Measurements from ENCODE around the gene SMTNL1. TPM values are rescaled to one million over a fixed set of nuclear protein-coding genes. Genes with fewer than 3 reads are reported as not detected.

The SMTNL1 gene, protein sequence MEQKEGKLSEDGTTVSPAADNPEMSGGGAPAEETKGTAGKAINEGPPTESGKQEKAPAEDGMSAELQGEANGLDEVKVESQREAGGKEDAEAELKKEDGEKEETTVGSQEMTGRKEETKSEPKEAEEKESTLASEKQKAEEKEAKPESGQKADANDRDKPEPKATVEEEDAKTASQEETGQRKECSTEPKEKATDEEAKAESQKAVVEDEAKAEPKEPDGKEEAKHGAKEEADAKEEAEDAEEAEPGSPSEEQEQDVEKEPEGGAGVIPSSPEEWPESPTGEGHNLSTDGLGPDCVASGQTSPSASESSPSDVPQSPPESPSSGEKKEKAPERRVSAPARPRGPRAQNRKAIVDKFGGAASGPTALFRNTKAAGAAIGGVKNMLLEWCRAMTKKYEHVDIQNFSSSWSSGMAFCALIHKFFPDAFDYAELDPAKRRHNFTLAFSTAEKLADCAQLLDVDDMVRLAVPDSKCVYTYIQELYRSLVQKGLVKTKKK
- total RNA-seq, result not detected
- under 1 TPM; 0.28 to 0.44 TPM for polyA plus RNA-seq
- total RNA-seq, result not detected

DNA sequence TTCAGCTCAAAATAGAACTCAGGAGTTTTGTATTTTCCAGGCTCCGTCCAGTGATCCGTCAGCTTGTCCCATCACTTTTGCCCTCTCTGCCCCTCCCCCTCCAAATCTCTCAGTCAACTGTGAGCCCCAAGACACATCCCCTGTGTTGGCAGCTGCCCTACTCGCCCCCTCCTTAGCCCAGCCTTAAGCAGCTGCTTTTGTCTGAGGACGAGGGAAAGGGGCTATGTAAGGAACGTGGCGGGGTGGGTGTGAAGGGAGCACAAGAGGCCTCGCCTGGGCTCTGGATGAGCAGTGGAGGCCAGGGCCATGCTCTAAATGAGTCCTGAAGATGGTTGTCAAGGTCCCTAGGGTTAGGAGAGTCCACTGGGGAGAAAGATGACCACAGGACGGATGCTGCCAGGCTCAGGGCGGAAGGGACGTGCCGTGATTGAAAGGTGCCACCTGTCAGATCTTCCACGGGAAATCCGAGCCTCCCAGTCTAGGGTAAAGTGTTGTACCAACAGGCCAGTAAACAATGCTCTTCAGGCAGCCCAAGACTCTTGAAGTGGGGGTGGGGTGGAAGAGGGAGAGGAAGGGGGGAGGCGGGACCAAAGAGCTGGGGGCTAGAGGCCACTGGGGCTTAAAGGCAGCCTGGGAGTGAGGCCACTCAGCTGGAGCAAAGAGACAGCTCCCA is at the start of gene SMTNL1:
TSS of gene SMTNL1 (plus strand) at position 649 of the 673 bp plus-strand sequence. CDS start 5,048 bp downstream, outside the sequence.
- ChIA-PET CTCF (no interaction called here), POLR2A (interaction anchor here (0.6 to 1.4 kb wide), 2 partner anchors 44 to 205 kb away, joined by 3 read pairs; no protein-coding TSS in a partner anchor)
- H3K27me3 ChIP-seq (ENCODE audit: control insufficient read depth in 2 of 2, insufficient read depth in 2 of 2, low read length in 2 of 2), result no peaks in the 10 kb centered on the region
- peaks cover 0 to 5% (median under 1%) of the 10 kb centered on the region in 7 donors for H3K4me1 Mint-ChIP-seq
- no peak within 1 kb of the TSS for H3K27ac ChIP-seq (ENCODE audit: low read depth, low read length)
- no peak within 1 kb of the TSS for H3K4me3 ChIP-seq (ENCODE audit: low read length)
- no peak within 1 kb of the TSS for H3K4me3 Mint-ChIP-seq
- H3K4me1 ChIP-seq (ENCODE audit: control insufficient read depth in 2 of 2, insufficient read depth in 2 of 2, low read length in 2 of 2), result no peaks in the 10 kb centered on the region
- no peak for DNase-seq
- ATAC-seq, result no peak
- H3K27me3 Mint-ChIP-seq, result no peaks in the 10 kb centered on the region
- no peaks in the 10 kb centered on the region for H3K9me3 ChIP-seq (ENCODE audit: control insufficient read depth in 2 of 3, low read length in 3 of 3)
- no peak within 1 kb of the TSS for H3K27ac Mint-ChIP-seq
- H3K36me3 Mint-ChIP-seq, result peaks cover 0 to 14% (median 0%) of the 10 kb centered on the region in 5 donors
- intact Hi-C loops (cut with micrococcal nuclease), result no loop called here
- no peaks in the 10 kb centered on the region for H3K9me3 Mint-ChIP-seq
- H3K36me3 ChIP-seq (ENCODE audit: control insufficient read depth in 2 of 3, insufficient read depth in 3 of 3, low read length in 3 of 3), result peaks cover 0 to 2% (median 0%) of the 10 kb centered on the region in 3 experiments

DNA sequence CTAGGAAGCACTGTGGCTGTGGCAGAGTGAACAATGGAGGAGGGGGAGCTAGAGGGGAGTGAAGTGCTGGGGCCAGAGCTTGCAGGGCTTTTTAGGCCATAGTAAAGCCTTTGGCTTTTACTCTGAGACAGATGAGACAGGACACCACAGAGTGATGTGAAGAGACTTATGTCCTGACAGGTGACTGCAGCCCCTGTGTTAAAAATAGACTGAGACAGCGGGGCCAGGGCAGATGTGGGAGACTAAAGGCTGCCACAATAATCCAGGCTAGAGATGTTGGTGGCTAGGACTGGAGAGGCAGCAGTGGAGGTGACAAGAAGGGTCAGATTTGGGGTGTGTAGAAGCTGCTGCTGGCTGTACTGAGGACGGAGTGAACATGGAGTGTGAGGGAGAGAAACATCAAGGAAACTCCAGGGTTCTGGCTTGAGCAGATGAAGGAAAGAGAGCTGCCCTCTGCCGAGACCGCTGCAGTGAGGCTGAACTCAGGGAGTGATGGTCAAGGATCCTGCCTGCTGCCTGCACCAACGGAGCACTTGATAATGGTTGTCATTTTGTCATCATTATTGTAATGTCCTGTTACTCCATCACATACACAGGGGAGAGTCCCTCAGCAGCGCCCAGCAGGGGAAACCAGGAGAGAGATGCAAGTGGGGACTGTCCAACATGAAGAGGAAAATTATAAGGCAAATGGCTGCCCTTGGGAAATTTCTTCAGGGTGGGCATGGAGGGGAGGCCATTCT is 49.3 kb upstream of the SMTNL1 start:
- Histone ChIP-seq H3K36me3 (ENCODE audit: control insufficient read depth in 2 of 3, insufficient read depth in 3 of 3, low read length in 3 of 3) (peaks cover 0 to 33% (median 0%) of the 10 kb centered on the region in 3 experiments), H3K9me3 (ENCODE audit: control insufficient read depth in 2 of 3, low read length in 3 of 3) (no peaks in the 10 kb centered on the region), H3K27ac (ENCODE audit: low read depth, low read length) (no peak overlapping the region), H3K27me3 (ENCODE audit: control insufficient read depth in 2 of 2, insufficient read depth in 2 of 2, low read length in 2 of 2) (no peaks in the 10 kb centered on the region), H3K4me1 (ENCODE audit: control insufficient read depth in 2 of 2, insufficient read depth in 2 of 2, low read length in 2 of 2) (peaks cover 5 to 7% of the 10 kb centered on the region in 2 donors), H3K4me3 (ENCODE audit: low read length) (no peak overlapping the region)
- DNase-seq (no peak), ATAC-seq (no peak)
- peaks cover 7 to 29% (median 11%) of the 10 kb centered on the region in 5 donors for H3K27me3 Mint-ChIP-seq
- H3K4me3 Mint-ChIP-seq, result no peak overlapping the region
- intact Hi-C loops (cut with micrococcal nuclease), result no loop called here
- H3K9me3 Mint-ChIP-seq, result no peaks in the 10 kb centered on the region
- H3K4me1 Mint-ChIP-seq, result peaks cover 0 to 4% (median 2%) of the 10 kb centered on the region in 7 donors
- peaks cover 2 to 49% (median 45%) of the 10 kb centered on the region in 5 donors for H3K36me3 Mint-ChIP-seq
- ChIA-PET POLR2A (interaction anchor here (1.1 kb wide), 1 partner anchor 31 kb away, joined by 3 read pairs; no protein-coding TSS in a partner anchor), CTCF (interaction anchor here (1.3 to 14.7 kb wide), 2 partner anchors 32 to 40 kb away, joined by 3 to 286 read pairs; partner anchors contain the start of gene TIMM10)
- H3K27ac Mint-ChIP-seq, result no peak overlapping the region

DNA sequence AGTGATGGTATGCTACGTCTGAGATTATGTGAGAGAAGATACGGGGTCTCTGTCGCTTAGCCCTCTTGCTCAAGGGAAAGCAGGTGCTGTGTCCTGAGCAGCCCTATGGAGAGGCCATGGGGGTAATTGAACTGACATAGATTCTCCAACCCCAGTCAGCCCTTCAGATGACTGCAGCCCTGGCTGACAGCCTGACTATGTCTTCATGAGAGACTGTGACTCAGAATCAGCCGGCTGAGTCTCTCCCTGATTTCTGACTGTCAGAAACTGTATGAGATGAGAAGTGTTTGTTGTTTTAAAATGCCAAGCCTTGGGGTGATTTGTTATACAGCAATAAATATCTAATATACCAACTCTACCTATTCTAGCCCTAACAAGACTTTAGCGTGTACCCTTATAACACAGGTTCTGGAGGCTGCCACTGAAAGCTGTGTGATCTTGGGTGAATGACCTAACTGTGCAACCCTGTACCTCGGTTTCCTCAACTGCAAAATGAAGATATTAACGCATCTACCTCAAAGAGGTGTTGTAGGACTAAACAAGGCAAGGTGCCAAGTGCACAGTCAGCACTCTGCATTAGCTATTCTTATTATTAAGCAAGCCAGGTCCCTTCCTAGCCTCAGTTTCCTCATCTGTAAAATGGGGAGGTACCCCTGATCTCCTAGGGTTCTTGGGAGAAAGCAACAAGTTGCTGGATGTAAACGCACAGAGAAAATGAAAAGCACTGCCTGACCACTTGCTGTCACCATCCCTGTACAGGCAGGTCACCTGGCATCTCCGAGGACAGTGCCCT is 46.7 kb upstream of the SMTNL1 start:
- Histone ChIP-seq H3K27ac (ENCODE audit: low read depth, low read length) (no peak overlapping the region), H3K36me3 (ENCODE audit: control insufficient read depth in 2 of 3, insufficient read depth in 3 of 3, low read length in 3 of 3) (peaks cover 0 to 24% (median 0%) of the 10 kb centered on the region in 3 experiments)
- POLR2A ChIA-PET, result interaction anchor here (1.3 kb wide), 1 partner anchor 38 kb away, joined by 5 read pairs; no protein-coding TSS in a partner anchor

DNA sequence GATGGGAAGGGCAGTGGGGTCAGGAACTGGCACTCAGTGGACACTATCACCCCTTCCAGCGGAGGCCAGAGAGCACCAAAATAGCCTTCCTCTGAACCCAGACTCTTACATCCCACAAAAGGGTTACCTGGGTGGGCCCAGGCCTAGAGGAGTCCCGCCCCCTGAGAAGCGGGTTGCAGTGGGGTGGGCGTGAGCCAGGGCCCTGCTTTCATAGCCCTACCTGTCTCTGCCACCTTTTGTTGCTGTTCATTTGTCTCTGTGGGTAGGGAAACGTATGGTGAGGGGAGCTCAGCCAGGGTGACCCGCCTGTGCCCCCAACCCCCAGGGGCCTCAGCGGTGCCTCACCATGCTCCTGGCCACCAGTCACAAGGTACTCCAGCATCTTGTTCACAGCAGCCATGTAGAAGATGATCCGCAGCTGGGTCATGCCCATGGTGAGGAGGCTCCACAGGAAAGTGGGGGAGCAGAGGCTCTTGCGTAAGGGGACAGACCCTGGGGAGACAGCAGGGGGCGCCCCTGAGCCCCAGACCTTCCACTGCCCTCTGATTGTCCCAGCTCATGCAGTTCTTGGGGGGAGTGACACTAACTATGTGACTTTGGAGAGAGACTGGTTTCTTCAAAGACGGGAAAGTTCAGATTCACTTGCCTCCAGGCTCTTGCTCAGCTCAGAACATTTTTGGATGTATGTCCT is 45.9 kb upstream of the SMTNL1 start:
- no peaks in the 10 kb centered on the region for H3K27me3 ChIP-seq (ENCODE audit: control insufficient read depth in 2 of 2, insufficient read depth in 2 of 2, low read length in 2 of 2)
- H3K36me3 ChIP-seq (ENCODE audit: control insufficient read depth in 2 of 3, insufficient read depth in 3 of 3, low read length in 3 of 3), result peaks cover 0 to 29% (median 0%) of the 10 kb centered on the region in 3 experiments
- H3K4me1 Mint-ChIP-seq, result peaks cover 0 to 11% (median 0%) of the 10 kb centered on the region in 7 donors
- intact Hi-C loops (cut with micrococcal nuclease), result loop anchor here (1.0 to 10.0 kb wide), 5 partner anchors 34 to 1033 kb away; partner anchors contain the start of gene UBE2L6 (in 1 of the 2)
- no peak overlapping the region for H3K4me3 Mint-ChIP-seq
- H3K4me1 ChIP-seq (ENCODE audit: control insufficient read depth in 2 of 2, insufficient read depth in 2 of 2, low read length in 2 of 2), result peaks cover 0 to 3% of the 10 kb centered on the region in 2 donors
- DNase-seq (peak in 6 of 9 donors; percentile 43 to 64 (median 46)), ATAC-seq (peak; percentile 62)
- no peaks in the 10 kb centered on the region for H3K9me3 ChIP-seq (ENCODE audit: control insufficient read depth in 2 of 3, low read length in 3 of 3)
- peaks cover 0 to 43% (median 33%) of the 10 kb centered on the region in 5 donors for H3K36me3 Mint-ChIP-seq
- no peak overlapping the region for H3K27ac Mint-ChIP-seq
- ChIA-PET POLR2A (interaction anchor here (1.2 to 1.3 kb wide), 2 partner anchors 35 to 37 kb away, joined by 5 to 6 read pairs; no protein-coding TSS in a partner anchor), CTCF (interaction anchor here (0.7 to 14.7 kb wide), 5 partner anchors 20 to 150 kb away, joined by 3 to 286 read pairs (median 7); partner anchors contain the start of genes RTN4RL2 and TIMM10)
- H3K9me3 Mint-ChIP-seq, result no peaks in the 10 kb centered on the region
- H3K27ac ChIP-seq (ENCODE audit: low read depth, low read length), result no peak overlapping the region
- H3K4me3 ChIP-seq (ENCODE audit: low read length), result no peak overlapping the region
- peaks cover 0 to 14% (median 3%) of the 10 kb centered on the region in 5 donors for H3K27me3 Mint-ChIP-seq

More for the DNA sequence above, 46.7 kb upstream of the SMTNL1 start:
- Histone ChIP-seq H3K9me3 (ENCODE audit: control insufficient read depth in 2 of 3, low read length in 3 of 3) (no peaks in the 10 kb centered on the region), H3K4me1 (ENCODE audit: control insufficient read depth in 2 of 2, insufficient read depth in 2 of 2, low read length in 2 of 2) (peaks cover 0 to 3% of the 10 kb centered on the region in 2 donors), H3K4me3 (ENCODE audit: low read length) (no peak overlapping the region), H3K27me3 (ENCODE audit: control insufficient read depth in 2 of 2, insufficient read depth in 2 of 2, low read length in 2 of 2) (no peaks in the 10 kb centered on the region)
- DNase-seq, result no peak
- peaks cover 0 to 17% (median 5%) of the 10 kb centered on the region in 5 donors for H3K27me3 Mint-ChIP-seq
- H3K27ac Mint-ChIP-seq, result peak overlapping the region in 1 of 9 donors; percentile 20
- CTCF ChIA-PET, result interaction anchor here (4.6 to 14.7 kb wide), 2 partner anchors 32 to 37 kb away, joined by 39 to 286 read pairs; partner anchors contain the start of genes RTN4RL2 and TIMM10
- H3K4me1 Mint-ChIP-seq, result peaks cover 0 to 11% (median 0%) of the 10 kb centered on the region in 7 donors
- intact Hi-C loops (cut with micrococcal nuclease), result loop anchor here (1.0 to 10.0 kb wide), 5 partner anchors 33 to 1034 kb away; partner anchors contain the start of gene UBE2L6 (in 1 of the 2)
- H3K4me3 Mint-ChIP-seq, result no peak overlapping the region
- no peaks in the 10 kb centered on the region for H3K9me3 Mint-ChIP-seq
- ATAC-seq, result no peak
- peaks cover 0 to 42% (median 36%) of the 10 kb centered on the region in 5 donors for H3K36me3 Mint-ChIP-seq
